Astrocyte (in vitro differentiated cells and primary cell): ENCODE data around the gene PCBP4. TPM values are rescaled to one million over a fixed set of nuclear protein-coding genes. Genes with fewer than 3 reads are reported as not detected.

Experiments
- DNase-seq: peaks from one replicate; pipeline ENCODE4 v3.0.0-alpha.2; 2010; ENCODE audit warnings: low read depth
- FAIRE-seq: peaks from 2 replicates; lab custom pipeline; 2011; peaks lifted over from hg19 to GRCh38; lab: Jason Lieb, UNC
- H2AFZ ChIP-seq: 2 replicates; pipeline ENCODE4 v1.6.0; 2012; ENCODE audit warnings: low read depth, low read length, inconsistent platforms
- H3K27ac ChIP-seq: 2 replicates; pipeline ENCODE4 v1.5.1; 2011; ENCODE audit warnings: low read depth, low read length, inconsistent platforms
- H3K27me3 ChIP-seq: 2 replicates; pipeline ENCODE4 v1.6.0; 2011; ENCODE audit warnings: low read length, inconsistent platforms; ENCODE audit not compliant: insufficient read depth
- H3K36me3 ChIP-seq: 2 replicates; pipeline ENCODE4 v1.5.1; 2011; ENCODE audit warnings: low read length, inconsistent platforms; ENCODE audit not compliant: insufficient read depth
- H3K4me1 ChIP-seq: 2 replicates; pipeline ENCODE4 v1.5.1; 2011; ENCODE audit warnings: low read length, inconsistent platforms; ENCODE audit not compliant: insufficient read depth
- H3K4me2 ChIP-seq: 2 replicates; pipeline ENCODE4 v1.6.0; 2012; ENCODE audit warnings: low read length, inconsistent platforms
- H3K4me3 ChIP-seq: 2 replicates; pipeline ENCODE4 v1.5.1; 2011; ENCODE audit warnings: low read depth, mild to moderate bottlenecking, low read length, inconsistent platforms; ENCODE audit not compliant: insufficient read depth
- H3K79me2 ChIP-seq: 2 replicates; pipeline ENCODE4 v1.6.0; 2012; ENCODE audit warnings: mild to moderate bottlenecking, low read length, inconsistent platforms; ENCODE audit not compliant: insufficient read depth
- H3K9ac ChIP-seq: 2 replicates; pipeline ENCODE4 v1.6.0; 2012; ENCODE audit warnings: mild to moderate bottlenecking, low read length, inconsistent platforms
- H3K9me3 ChIP-seq: 2 replicates; pipeline ENCODE4 v1.5.1; 2012; ENCODE audit warnings: low read depth, mild to moderate bottlenecking, low read length, inconsistent platforms; ENCODE audit not compliant: insufficient read depth
- H4K20me1 ChIP-seq: 2 replicates; pipeline ENCODE4 v1.6.0; 2012; ENCODE audit warnings: low read length, inconsistent platforms; ENCODE audit not compliant: insufficient read depth
- H3K27ac Mint-ChIP-seq: one replicate; pipeline ENCODE4 v1.8.0; 2021; ENCODE audit warnings: mild to moderate bottlenecking, mixed read lengths; ENCODE audit not compliant: unreplicated experiment
- H3K27me3 Mint-ChIP-seq: one replicate; pipeline ENCODE4 v1.8.0; 2021; ENCODE audit warnings: low read depth, mixed read lengths; ENCODE audit not compliant: unreplicated experiment
- H3K36me3 Mint-ChIP-seq: one replicate; pipeline ENCODE4 v1.8.0; 2021; ENCODE audit warnings: low read depth, mixed read lengths; ENCODE audit not compliant: unreplicated experiment
- H3K4me1 Mint-ChIP-seq: one replicate; pipeline ENCODE4 v1.8.0; 2021; ENCODE audit warnings: low read depth, mixed read lengths; ENCODE audit not compliant: unreplicated experiment
- H3K4me3 Mint-ChIP-seq: one replicate; pipeline ENCODE4 v1.8.0; 2021; ENCODE audit warnings: mild to moderate bottlenecking, moderate library complexity, mixed read lengths; ENCODE audit not compliant: unreplicated experiment
- H3K9me3 Mint-ChIP-seq: one replicate; pipeline ENCODE4 v1.8.0; 2021; ENCODE audit warnings: mild to moderate bottlenecking, mixed read lengths; ENCODE audit not compliant: unreplicated experiment
- EZH2 ChIP-seq: IDR thresholded peaks from 2 replicates; pipeline ENCODE4 v1.6.1; 2012; ENCODE audit warnings: mild to moderate bottlenecking, low read length, inconsistent platforms; ENCODE audit not compliant: insufficient read depth
- total RNA-seq: library from RNA; stranded (reverse); gene quantifications from 2 replicates; pipeline ENCODE4 v1.2.1, GENCODE V29; 2021
- TF ChIP-seq, protein P1 (sequence below): IDR thresholded peaks from 2 replicates; pipeline ENCODE4 v1.5.1; 2011; ENCODE audit warnings: low read depth, mild to moderate bottlenecking, inconsistent platforms, low read length, moderate library complexity; ENCODE audit not compliant: insufficient read depth

Gene PCBP4
- total RNA-seq, 1 donor from 2014 or later, result 102 TPM

DNA sequence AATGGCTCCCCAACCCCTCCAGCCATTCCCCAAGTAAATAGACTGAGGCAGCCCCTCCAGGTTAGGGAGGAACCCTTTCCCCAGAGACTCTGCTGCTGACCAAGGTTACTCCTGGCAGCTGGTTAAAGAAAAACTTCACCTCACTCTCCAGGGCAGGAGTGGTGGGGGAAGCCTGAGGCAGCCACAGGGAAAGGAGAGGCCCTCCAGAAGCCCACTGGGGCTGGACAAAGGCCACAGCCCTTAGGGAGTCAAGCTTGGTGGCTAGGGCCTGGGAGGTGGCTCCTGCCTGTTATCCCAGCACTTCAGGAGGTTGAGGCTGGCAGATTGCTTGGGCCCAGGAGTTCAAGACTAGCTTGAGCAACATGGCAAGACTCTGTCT, 17.0 kb upstream of the PCBP4 start:
- no peak for FAIRE-seq
- H3K4me3 ChIP-seq, result no peak overlapping the region
- H3K27ac Mint-ChIP-seq, result no peak overlapping the region

DNA sequence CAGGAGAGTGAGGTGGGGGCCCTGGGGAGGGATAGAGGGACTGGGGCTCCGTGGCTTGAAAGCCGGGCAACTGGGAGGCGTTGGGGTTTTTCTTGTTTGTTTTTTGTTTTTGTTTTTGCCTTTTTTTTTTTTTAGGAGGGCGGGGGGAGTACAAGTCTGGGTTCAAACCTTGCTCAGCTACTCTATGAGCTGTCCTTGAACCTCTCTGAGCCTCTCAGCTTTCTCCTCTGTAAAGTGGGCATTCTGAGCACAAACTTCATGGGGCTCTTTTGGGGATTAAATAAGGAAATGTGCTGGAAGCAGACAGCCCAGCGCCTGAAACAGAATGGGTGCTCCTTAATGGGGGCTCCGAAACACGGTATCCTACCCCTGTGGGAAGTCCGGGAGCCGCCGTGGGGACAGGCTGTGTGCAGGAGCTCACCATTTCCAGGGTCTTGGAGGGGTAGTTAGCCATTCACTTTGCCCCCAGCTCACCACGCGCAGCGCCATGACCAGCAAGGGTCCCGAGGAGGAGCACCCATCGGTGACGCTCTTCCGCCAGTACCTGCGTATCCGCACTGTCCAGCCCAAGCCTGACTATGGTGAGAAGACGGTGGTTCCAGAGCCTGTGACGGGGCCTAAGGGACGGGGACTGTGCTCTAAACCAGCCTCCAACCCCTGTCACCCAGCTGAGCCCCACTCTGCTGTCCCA, 16.5 kb upstream of the PCBP4 start:
- no peaks in the 10 kb centered on the region for H3K27me3 ChIP-seq
- FAIRE-seq (no peak), DNase-seq (no peak)
- H4K20me1 ChIP-seq, result peaks cover 6% of the 10 kb centered on the region
- no peaks in the 10 kb centered on the region for H3K9me3 ChIP-seq
- peak overlapping the region; percentile 71 for H3K4me3 ChIP-seq
- peak overlapping the region; percentile 73 for H3K27ac ChIP-seq
- no peaks in the 10 kb centered on the region for H3K27me3 Mint-ChIP-seq
- peak overlapping the region; percentile 85 for H3K4me3 Mint-ChIP-seq
- peaks cover 2% of the 10 kb centered on the region for H3K36me3 ChIP-seq
- peaks cover 15% of the 10 kb centered on the region for H3K4me1 ChIP-seq
- H3K79me2 ChIP-seq, result peaks cover 17% of the 10 kb centered on the region
- no peaks in the 10 kb centered on the region for H3K36me3 Mint-ChIP-seq
- H3K4me1 Mint-ChIP-seq, result peaks cover 4% of the 10 kb centered on the region
- H3K9ac ChIP-seq, result peak overlapping the region; percentile 83
- peak overlapping the region; percentile 79 for H2AFZ ChIP-seq
- no peaks in the 10 kb centered on the region for H3K9me3 Mint-ChIP-seq
- H3K27ac Mint-ChIP-seq, result peak overlapping the region; percentile 88
- peak overlapping the region; percentile 99 for H3K4me2 ChIP-seq
- TF ChIP-seq, protein P1, sequence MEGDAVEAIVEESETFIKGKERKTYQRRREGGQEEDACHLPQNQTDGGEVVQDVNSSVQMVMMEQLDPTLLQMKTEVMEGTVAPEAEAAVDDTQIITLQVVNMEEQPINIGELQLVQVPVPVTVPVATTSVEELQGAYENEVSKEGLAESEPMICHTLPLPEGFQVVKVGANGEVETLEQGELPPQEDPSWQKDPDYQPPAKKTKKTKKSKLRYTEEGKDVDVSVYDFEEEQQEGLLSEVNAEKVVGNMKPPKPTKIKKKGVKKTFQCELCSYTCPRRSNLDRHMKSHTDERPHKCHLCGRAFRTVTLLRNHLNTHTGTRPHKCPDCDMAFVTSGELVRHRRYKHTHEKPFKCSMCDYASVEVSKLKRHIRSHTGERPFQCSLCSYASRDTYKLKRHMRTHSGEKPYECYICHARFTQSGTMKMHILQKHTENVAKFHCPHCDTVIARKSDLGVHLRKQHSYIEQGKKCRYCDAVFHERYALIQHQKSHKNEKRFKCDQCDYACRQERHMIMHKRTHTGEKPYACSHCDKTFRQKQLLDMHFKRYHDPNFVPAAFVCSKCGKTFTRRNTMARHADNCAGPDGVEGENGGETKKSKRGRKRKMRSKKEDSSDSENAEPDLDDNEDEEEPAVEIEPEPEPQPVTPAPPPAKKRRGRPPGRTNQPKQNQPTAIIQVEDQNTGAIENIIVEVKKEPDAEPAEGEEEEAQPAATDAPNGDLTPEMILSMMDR, result no peak
- no peak for TF ChIP-seq EZH2

More for the DNA sequence above, 17.0 kb upstream of the PCBP4 start:
- peaks cover 4% of the 10 kb centered on the region for H3K4me1 Mint-ChIP-seq
- no peak for DNase-seq
- Histone ChIP-seq H3K79me2 (peaks cover 17% of the 10 kb centered on the region), H3K4me2 (peak overlapping the region; percentile 99), H3K4me1 (peaks cover 15% of the 10 kb centered on the region), H4K20me1 (peaks cover 6% of the 10 kb centered on the region), H3K27me3 (no peaks in the 10 kb centered on the region), H3K9me3 (no peaks in the 10 kb centered on the region), H3K27ac (no peak overlapping the region), H2AFZ (no peak overlapping the region), H3K36me3 (peaks cover 2% of the 10 kb centered on the region), H3K9ac (no peak overlapping the region)
- H3K4me3 Mint-ChIP-seq, result peak overlapping the region; percentile 85
- no peaks in the 10 kb centered on the region for H3K36me3 Mint-ChIP-seq
- no peak for TF ChIP-seq EZH2
- TF ChIP-seq, protein P1, result no peak
- no peaks in the 10 kb centered on the region for H3K9me3 Mint-ChIP-seq
- H3K27me3 Mint-ChIP-seq, result no peaks in the 10 kb centered on the region
